Astrocyte of the cerebellum (primary cell): ENCODE measurements around the gene FAAP100.

Experiments
- DNase-seq: peaks from one replicate; pipeline ENCODE4 v3.0.0-alpha.2; 2011; ENCODE audit warnings: low read depth
- H3K4me3 ChIP-seq: 2 replicates; pipeline ENCODE4 v1.5.1; 2011; ENCODE audit warnings: mild to moderate bottlenecking, low read depth, low read length, moderate library complexity
- in situ Hi-C: cut with HindIII; loops from 2 replicates; pipeline ENCODE4 v1.10.0; 2017; ENCODE audit warnings: low sequenced_read_pairs
- TF ChIP-seq, protein P1 (sequence below): IDR thresholded peaks from 2 replicates; pipeline ENCODE4 v1.5.1; 2012; ENCODE audit warnings: low read length, low read depth, moderate library complexity, mild to moderate bottlenecking; ENCODE audit errors: missing control alignments

The FAAP100 gene

GRCh38 chr17:81529437-81529803 is 22.7 kb downstream of the FAAP100 start:
- no peak overlapping the region for H3K4me3 ChIP-seq
- in situ Hi-C loops = no loop called here
- TF ChIP-seq, protein P1, sequence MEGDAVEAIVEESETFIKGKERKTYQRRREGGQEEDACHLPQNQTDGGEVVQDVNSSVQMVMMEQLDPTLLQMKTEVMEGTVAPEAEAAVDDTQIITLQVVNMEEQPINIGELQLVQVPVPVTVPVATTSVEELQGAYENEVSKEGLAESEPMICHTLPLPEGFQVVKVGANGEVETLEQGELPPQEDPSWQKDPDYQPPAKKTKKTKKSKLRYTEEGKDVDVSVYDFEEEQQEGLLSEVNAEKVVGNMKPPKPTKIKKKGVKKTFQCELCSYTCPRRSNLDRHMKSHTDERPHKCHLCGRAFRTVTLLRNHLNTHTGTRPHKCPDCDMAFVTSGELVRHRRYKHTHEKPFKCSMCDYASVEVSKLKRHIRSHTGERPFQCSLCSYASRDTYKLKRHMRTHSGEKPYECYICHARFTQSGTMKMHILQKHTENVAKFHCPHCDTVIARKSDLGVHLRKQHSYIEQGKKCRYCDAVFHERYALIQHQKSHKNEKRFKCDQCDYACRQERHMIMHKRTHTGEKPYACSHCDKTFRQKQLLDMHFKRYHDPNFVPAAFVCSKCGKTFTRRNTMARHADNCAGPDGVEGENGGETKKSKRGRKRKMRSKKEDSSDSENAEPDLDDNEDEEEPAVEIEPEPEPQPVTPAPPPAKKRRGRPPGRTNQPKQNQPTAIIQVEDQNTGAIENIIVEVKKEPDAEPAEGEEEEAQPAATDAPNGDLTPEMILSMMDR = no peak
- no peak for DNase-seq

DNA sequence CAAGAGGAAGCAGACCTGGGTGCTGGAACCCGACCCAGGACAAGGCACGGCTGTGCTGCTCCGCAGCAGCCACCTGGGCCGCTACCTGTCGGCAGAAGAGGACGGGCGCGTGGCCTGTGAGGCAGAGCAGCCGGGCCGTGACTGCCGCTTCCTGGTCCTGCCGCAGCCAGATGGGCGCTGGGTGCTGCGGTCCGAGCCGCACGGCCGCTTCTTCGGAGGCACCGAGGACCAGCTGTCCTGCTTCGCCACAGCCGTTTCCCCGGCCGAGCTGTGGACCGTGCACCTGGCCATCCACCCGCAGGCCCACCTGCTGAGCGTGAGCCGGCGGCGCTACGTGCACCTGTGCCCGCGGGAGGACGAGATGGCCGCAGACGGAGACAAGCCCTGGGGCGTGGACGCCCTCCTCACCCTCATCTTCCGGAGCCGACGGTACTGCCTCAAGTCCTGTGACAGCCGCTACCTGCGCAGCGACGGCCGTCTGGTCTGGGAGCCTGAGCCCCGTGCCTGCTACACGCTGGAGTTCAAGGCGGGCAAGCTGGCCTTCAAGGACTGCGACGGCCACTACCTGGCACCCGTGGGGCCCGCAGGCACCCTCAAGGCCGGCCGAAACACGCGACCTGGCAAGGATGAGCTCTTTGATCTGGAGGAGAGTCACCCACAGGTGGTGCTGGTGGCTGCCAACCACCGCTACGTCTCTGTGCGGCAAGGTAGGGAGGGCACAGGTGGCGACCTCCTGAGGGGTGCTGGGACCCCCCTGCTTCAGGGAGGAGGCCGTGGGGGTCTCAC is 23.3 kb downstream of the FAAP100 start:
- in situ Hi-C loops = no loop called here
- no peak overlapping the region for H3K4me3 ChIP-seq
- DNase-seq = no peak
- TF ChIP-seq, protein P1 = no peak

DNA sequence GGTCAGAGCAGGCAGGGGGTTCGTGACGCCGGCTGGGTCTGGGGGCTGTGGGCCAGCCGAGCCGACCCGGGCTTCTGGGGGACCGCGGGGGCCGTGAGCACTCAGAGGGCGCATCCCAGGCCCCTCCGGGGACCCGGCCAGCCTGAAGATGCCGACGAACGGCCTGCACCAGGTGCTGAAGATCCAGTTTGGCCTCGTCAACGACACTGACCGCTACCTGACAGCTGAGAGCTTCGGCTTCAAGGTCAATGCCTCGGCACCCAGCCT is 23.8 kb downstream of the FAAP100 start:
- TF ChIP-seq, protein P1 = no peak
- DNase-seq = no peak
- H3K4me3 ChIP-seq = no peak overlapping the region
- in situ Hi-C loops = no loop called here

- in situ Hi-C loops = no loop called here
- TF ChIP-seq, protein P1 = no peak
- DNase-seq = no peak
- H3K4me3 ChIP-seq = no peak within 1 kb of the TSS
These were observed 24.4 kb downstream of the FAAP100 start, which contains the start of gene FSCN2 for GRCh38 chr17:81527591-81528383. TSS of gene FSCN2 (plus strand) at chr17:81528377. CDS start at chr17:81528532, 155 bp downstream.

DNA sequence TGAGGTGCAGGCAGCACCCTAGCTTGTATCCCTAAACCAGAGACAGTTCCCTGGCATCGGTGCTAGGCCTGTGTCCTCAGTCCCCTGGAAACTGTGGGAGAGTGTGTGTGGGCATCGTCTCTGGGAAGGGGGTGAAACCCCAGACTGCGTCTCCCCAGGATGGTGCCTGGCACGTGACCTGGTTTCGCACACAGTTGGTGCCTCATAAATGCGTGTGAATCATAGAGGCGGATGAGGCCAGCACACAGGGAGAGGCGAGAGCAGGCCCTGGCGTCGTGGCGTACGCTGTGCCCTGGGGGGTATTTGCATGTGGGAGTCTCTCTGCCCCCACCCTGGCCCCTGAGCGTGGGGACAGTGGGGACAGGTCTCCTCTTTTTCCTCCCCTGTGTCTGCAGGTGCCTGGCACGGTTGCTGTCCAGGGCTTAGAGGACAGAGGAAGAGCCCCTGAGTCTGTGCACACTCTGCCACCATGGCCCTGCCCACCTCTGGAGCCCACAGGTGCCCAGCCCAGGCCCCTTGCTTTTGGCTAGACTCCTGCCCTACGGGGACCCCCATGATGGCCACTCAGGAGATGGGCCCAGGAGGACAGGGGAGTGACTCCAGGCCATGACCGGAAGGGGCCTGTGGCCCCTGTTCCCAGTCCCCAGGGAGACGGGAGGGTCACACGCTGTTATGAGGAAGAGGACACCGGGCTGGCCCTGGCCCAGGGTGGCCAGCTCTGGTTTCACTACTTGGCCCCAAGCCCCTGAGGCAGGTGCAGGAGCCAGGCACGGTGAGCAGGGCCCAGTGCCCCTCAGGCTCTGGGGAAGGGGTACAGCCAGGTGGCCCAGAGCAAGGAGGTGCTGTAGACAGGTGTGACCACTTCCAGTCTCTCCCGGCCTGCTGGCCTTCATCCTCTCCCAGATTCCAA is 25.2 kb downstream of the FAAP100 start:
- in situ Hi-C loops = no loop called here
- TF ChIP-seq, protein P1 = no peak
- no peak for DNase-seq
- no peak overlapping the region for H3K4me3 ChIP-seq

DNA sequence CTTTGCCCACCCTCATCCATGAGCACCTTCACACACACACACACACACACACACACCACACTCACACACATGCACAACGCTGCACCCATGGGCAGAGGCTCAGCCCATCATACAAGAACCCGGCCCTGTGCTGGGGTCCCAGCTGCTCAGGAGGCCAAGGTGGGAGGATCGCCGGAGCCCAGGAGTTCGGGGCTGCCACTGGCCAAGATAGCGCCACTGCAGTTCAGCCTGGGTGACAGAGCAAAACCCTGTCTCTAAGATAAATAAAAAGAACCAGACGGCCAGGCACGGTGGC is 27.3 kb downstream of the FAAP100 start:
- in situ Hi-C loops = no loop called here
- TF ChIP-seq, protein P1 = no peak
- no peak overlapping the region for H3K4me3 ChIP-seq
- no peak for DNase-seq
